IPS-NIHi7 (cell line): ENCODE results near the gene LGI4.
"Not testable (repeated sequence)": the region's sequence is repeated elsewhere in the genome, so short reads cannot be mapped to it uniquely, and the experiment has no call there.

ENCODE experiments used
- DNase-seq: peaks from one replicate; pipeline ENCODE4 v3.0.0; 2012; ENCODE audit warnings: mixed read lengths; ENCODE audit errors: extremely low spot score

The LGI4 gene

DNA sequence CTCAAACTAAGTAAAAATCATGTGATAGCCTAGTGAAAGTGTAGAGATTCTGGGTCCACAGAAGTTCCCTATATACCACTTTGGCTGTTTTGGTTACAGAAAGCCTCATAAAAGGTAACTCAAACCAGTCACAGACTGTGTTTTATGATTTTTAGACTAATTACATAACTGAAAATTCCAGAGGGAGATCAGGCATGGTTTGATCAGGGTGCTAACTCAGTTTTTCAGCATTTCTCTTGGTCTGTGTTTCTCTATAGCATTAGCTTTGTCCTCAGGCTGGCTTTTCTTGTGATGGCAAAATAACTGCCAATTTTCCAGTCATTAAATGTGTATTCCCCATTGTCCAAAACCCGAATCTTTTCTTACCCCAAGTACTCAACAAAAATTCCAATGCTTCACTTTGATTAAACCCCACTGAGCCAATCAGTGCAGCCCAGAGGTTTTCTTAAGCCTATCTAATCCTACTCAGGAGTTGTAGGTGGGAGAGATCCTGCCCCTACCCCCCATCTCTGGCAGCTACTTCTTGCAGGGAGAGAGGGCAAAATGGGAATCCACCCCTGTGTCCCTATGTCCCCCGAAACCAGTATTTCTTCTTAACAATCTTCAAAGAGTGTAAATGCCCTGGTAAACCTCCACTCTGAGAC is 27.8 kb downstream of the LGI4 start:
- no peak for DNase-seq

DNA sequence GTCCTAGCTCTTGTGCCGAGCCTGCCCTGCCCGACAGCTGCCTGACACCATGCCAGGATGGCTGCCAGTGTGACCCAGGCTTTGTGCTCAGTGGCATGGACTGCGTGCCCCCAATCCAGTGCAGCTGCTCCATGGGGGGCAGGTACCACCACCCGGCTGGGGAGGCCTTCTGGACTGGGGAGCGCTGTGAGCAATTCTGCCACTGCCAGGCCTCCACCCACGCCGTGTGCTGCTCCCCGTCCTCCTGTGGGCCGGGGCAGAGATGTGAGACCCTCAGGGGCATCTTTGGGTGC is 28.6 kb downstream of the LGI4 start:
- DNase-seq, result no peak

DNA sequence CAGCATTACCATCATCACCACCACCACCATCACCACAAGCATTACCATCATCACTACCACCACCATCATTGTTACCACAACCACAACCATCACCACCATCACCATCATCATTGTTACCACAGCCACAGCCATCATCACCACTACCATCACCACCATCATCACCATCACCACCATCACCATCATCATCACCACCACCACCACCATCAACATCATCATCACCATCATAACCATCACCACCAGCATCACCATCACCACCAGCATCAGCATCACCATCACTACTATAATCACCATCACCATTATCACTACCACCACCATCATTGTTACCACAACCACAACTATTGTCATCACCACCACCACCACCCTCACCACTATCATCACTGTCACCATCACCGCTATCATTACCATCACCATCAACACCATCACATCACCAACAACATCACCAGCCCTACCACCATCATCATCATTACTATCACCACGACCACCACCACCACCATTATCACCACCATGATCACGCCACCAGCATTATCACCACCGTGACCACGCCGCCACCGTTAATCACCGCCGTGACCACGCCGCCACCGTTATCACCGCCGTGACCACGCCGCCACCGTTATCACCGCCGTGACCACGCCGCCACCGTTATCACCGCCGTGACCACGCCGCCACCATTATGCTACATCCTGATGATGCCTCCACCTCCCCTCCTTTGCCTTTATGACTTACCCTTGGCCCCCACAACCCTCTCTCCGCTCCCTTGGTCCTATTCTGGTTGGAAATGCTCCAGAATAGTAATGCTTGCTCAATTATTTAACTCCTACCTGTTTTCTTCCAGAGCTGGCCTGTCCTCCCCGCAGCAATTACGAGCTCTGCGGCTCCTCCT is 29.2 kb downstream of the LGI4 start:
- no peak for DNase-seq

DNA sequence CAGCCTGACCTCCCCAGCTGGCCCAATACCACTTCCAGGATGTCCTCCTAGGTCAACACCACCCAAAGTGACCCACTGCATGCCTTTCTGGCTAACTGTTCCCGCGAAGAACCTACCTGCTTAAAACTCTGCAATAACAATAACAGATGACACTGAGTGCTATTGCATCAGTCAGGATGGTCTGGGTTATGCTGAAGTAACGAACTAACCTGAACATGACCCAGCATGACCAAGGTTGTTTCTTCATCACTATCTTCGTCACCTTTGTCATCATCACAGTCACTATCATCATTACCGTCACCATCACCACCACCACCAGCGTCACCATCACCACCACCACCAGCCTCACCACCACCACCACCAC is 29.8 kb downstream of the LGI4 start:
- DNase-seq, result no peak

DNA sequence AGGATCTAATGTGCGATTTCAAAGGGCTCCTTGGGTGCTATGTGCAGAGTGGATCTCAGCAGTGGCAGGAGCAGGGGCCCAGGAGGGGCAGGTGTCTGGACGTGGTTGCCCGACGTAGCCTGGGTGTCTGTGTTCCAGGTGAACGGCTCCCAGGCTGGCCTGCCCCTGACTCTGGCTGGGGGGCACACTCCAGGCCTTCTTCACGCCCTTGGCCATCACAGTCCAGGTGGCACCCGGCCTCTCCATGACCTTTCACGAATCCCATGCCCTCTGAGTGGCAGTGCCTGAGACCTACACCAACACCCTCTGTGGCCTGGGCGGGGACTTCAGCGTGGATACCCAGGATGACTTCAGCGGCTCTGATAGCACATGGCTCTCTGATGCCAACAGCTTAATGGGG is 30.5 kb downstream of the LGI4 start:
- no peak for DNase-seq

DNA sequence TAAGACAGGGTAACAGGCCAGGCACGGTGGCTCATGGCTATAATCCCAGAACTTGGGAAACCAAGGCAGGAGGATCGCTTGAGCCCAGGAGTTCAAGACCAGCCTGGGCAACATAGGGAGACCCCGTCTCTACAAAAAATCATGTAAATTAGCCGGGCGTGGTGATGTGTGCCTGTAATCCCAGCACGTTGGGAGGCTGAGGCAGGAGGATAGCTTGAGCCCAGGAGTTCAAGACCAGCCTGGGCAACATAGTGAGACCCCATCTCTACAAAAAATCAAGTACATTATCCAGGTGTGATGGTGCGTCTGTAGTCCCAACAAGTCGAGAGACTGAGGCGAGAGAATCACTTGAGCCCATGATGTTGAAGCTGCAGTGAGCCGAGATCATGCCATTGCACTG is 31.2 kb downstream of the LGI4 start:
- not testable (repeated sequence) for DNase-seq

DNA sequence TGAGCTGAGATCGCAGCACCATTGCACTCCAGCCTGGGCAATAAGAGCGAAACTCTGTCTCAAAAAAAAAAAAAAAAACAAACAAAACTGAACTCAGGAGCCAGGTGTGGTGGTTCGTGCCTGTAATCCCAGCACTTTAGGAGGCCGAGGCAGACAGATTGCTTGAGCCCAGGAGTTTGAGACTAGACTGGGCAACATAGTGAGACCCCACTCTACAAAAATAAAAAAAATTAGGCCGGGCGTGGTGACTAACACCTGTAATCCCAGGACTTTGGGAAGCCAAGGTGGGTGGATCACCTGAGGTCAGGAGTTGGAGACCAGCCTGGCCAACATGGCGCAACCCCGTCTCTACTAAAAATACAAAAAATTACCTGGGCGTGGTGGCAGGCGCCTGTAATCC is 32.9 kb downstream of the LGI4 start:
- not testable (repeated sequence) for DNase-seq

DNA sequence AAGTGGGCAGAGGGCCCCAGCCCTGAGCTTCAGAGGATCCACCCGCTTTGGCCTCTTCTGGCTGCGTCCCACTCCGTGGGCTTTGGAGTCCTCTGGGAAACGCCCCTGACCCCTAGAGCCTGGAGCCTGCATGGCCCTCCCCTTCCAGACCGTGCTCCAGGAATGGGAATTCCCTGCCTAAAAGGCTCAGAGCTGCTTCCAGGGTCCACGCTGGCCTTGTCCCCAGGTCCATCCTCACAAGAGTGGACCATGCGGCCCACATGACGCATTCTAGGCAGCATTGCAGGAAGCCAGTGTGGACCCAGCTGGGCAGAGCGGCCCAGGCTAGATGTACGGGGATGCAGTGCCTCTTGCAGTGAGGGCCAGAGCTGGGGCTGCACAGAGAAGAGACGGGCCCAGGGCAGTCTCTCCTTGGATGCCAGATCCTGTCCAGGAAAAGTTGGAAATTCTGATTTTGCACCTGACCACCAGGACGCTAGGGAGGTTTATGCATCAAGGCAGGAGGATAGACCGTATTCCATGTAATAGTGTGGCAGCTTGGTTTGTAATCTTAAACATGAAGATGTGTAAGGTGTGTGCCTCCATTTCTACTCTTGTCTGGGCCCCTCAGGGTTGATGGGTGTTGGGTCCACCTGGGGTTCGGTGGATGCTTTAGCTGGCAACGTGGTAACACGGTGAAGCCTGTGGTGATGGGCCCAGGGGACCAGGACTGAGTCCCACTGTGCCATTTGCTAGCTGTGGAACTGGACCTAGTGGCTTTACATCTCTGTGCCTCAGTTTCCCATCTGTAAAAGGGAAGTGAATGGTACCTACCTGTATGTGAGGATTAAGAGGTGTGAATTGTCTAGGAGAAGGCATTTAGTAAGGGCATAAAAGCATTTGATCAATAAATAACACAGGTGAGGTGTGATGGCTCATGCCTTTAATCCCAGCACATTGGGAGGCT is 34.0 kb downstream of the LGI4 start:
- DNase-seq, result no peak

DNA sequence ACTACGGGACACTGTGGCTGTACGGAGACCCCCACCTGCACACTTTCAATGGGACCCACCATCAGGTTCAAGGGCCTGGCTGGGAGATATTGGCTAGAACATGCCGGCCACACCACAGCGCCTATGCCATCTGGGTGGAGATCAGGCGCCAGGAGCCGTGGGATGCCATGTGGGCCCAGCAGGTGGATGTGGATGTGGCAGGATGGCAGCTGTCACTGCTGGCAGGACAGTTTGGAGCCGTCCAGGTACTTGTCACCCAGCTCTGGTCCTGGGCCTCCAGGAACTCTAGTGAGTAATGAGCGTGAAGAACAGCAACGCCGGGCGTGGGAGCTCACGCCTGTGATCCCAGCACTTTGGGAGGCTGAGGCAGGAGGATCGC is 35.0 kb downstream of the LGI4 start:
- no peak for DNase-seq

DNA sequence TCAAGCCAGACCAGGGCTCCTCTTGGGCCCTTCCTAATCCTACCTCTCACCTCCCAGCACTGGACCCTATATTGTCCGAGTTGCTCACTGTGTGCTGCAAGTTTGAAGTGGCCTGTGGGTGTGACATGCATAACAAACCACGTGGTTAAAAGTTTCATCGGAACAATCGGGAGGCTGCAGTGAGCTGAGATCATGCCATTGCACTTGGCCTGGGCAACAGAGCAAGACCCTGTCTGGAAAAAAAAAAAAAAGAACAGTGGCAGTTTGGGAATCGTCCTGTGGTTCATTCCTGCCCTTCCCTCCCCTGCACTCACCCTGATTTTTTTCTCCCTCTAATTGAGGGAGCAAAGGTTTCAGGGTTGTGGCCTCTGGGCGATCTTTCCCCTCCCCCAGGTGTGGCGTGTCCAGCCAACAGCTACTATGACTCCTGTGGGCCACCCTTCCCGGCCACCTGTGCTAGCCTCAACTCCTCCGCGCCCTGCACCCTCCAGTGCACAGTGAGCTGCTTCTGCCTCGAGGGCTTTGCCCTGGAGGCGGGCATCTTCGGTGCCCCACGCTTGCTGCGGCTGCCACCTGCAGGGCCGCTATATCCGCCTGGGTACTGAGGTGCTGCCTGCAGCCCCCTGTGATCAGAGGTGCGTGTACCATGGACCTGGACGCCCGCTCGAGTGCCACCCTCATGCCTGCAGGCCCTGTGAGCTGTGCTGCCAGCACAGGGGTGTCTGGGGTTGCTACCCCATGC is 35.5 kb downstream of the LGI4 start:
- DNase-seq, result no peak

DNA sequence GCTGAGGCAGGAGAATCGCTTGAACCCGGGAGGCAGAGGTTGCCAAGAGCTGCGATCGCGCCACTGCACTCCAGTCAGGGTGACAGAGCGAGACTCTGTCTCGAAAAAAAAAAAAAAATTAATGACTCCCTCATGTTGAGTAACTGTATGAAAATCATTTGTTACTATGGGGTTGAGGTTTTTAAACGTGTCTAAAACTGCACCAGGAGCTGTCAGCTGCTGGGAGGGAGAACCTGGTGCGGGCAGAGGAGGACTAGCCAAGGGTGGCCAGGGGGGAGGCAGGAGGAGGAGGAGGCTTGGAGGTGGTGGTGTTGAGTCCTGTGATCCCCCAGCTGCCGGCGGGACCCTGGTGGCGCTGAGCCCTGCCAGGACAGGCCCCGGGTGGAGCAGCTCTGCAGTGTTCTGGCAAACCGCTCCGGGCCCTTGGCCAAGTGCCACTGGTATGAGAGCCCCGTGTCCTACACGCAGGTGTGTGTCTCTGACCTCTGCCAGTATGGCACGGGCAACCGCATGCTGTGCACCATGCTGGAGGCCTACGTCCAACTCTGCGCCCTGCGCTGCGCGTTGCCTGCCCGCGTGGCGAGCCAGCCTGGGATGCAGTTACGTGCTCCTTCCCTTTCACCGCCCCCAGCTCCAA is 36.3 kb downstream of the LGI4 start:
- no peak for DNase-seq

DNA sequence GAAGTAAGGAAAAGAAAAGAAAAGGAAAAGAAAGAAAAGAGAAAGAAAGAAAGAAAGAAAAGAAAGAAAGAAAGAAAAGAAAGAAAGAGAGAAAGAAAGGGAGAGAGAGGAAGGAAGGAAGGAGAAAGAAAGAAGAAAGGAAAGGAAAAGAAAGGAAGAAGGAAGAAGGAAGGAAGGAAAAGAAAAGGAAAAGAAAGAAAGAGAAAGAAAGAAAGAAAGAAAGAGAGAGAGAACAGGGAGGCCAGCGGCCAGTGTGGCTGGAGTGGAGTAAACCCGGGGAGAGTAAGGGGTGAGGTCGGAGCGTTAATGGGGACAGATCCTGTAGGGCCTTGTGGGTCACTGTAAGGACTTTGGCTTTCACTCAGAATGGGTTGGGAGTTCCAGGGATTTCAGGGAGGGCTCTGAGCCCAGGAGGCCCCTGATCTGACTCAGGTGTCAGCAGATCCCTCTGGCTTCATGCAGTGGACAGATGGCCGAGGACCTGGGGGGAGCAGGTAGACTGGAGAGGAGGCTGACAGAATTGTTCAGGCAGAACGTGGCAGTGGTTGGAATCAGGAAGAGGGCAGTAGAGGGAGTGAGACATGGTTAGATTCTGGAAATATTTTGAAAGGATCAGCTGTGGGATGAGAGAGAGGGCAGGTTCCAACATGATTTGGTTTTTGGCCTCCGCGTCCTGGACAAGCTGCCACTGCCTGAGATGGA is 39.0 kb downstream of the LGI4 start:
- no peak for DNase-seq

DNA sequence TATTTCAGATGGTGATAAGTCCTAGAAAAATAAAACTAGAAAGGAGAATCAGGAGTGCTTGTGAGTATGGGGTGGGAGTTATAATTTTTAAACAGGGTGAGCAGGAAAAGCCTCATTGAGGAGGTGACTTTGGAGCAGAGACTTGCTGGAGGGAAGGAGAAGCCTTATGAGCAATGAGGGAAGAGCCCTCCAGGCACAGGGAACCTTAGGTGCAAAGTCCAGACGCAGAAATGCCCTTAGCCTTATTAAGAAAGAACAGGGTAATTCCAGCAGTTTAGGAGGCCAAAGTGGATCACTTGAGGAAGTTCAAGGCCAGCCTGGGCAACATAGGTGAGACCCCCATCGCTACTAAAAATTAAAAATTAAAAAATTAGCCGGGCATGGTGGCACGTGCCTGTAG is 40.2 kb downstream of the LGI4 start:
- DNase-seq, result no peak

DNA sequence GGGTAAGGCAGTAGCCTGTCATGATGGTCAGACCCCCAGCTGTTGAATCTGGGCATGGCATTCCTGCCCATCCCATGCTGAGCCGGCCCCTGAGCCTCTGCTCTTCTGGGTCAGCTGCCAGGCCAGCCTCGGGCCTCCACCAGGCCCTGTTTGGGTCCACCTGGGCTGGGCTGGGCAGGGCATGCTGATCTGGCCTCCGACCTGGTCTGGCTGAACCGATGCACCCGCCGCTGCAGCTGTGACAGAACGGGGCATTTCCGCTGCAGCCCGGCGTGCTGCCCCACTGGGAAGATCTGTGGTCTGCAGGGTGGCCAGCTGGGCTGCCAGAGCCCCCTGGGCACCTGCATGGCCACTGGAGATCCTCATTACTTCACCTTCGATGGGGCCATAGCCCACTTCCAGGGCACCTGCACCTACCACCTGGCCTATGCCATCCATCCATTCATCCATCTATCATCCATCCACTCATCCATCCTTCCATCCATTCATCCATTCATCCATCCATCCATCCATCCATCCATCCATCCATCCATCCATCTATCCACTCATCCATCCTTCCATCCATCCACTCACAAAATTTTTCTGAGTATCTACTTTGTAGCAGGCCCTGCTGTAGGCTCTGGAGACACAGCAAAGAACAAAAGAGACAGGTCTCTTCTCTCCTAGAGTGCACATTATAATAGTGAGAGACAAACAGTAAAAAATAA is 40.8 kb downstream of the LGI4 start:
- DNase-seq, result no peak

DNA sequence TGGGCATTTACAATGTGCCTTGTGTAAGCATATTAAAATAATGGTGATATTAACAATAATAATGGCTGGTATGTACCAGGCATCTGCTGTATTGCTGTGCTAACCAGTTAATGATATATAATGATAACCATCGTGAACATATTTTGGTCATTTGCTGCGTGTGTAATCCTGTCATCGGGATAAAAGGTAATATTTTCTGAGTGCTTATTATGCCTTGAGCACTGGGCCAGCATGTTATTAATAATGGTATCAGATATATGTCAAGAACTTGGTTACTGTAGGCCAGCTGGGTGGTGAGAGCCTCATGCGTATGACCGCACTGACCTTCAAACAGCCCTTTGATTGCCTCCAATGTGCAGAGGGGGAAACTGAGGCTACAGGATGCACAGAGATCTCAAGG is 41.4 kb downstream of the LGI4 start:
- no peak for DNase-seq

DNA sequence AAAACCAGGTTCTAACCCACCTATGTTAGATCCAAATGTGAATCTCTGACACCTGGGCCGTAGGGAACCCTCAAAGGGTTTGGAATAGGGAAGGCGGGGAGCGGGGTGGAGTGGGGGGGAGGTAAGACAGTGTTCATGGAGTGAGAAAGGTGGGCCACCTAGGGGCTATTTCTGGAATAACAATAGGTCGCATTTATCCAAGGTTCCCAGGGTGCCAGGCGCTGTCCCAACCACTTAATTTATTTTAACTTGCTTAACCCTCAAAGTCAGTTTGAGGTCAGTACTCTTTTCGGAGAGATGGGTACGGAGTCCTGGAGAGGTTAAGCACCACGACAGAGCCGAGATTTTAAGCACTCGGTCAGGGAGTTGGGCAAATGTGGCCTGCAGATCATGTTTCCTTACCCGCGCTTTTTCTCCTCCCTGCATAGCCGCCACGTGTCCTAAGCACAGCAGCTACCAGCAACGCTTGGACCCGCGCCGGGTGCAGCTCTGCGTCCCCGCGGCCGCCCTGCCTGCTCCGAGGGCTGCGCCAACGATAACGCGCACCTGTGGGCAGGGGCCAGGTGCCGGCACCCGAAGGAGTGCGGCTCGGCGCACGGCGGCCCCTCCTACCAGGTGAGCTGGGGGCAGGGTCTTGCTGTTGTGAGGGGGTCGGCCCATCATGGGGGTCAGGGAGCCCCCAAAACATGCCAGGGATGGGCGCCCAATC is 44.2 kb downstream of the LGI4 start:
- DNase-seq, result peak; percentile 84

DNA sequence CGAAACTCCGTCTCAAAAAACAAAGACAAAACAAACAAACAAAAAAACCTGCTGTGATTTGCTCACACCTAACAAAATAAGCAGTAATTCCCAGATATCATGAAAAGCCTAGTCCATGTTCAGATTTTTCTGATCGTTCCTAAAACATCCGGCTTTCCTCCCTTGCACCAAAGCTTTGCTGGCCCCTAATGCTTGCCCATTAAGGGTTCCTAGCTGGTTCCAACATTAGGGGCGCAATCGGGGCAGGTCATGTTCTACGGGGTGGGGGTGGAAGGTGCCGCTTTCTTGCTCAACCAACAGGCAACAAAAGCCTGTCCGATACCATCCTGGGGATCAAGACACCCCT is 44.7 kb downstream of the LGI4 start:
- no peak for DNase-seq

DNA sequence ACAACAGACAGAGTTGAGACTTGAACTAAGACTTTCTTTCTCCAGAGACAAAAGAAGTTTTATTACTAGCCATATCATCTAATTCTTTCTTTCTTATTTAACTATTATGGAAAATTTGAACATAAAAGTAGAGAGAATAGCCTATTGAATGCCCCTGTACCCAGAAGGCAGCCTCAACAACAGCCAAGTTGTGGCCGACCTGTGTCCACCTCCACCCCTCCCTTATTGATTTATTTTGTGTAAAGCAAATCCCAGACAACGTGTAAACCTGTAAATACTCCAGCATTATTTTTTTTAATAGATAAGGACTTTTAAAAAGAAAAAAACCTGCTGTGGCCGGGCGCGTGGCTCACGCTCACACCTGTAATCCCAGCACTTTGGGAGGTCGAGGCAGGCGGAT is 45.3 kb downstream of the LGI4 start:
- DNase-seq, result no peak

DNA sequence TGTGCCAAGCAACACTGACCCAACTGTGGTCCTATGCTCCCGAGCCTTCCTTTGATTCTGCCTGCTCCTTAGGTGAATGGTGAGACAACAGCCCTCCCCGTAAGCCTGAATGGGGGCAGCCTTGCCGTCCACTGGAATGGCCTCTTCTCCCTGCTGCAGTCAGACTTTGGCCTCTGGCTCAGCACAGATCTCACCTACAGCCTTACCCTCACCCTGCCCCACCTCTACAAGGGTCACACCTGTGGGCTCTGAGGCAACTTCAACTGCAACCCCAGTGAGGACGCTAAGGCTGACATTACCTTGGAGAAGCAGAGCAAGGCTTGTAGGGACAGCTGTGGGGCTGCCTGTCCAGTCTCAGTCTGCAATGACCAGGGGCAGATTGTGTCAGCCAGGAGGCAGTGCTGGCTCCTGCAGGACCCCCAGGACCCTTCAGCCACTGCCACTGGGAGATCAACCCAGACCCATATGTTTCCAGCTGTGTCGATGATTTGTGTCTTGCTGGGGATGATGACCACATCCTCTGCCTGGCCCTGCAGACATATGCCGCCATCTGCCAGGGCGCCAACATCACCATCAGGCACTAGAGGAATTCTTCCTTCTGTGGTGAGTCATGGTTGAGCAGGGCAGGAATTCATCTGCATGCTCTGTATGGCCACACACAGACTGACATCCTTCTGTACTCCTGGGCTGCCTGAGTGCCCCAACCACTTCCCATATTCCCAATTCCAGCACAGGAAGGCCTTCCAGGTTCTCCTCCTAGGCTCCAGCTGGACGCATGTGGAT is 46.5 kb downstream of the LGI4 start:
- no peak for DNase-seq
